ENCODE measurements around the gene DHX29.

Gene DHX29

DNA sequence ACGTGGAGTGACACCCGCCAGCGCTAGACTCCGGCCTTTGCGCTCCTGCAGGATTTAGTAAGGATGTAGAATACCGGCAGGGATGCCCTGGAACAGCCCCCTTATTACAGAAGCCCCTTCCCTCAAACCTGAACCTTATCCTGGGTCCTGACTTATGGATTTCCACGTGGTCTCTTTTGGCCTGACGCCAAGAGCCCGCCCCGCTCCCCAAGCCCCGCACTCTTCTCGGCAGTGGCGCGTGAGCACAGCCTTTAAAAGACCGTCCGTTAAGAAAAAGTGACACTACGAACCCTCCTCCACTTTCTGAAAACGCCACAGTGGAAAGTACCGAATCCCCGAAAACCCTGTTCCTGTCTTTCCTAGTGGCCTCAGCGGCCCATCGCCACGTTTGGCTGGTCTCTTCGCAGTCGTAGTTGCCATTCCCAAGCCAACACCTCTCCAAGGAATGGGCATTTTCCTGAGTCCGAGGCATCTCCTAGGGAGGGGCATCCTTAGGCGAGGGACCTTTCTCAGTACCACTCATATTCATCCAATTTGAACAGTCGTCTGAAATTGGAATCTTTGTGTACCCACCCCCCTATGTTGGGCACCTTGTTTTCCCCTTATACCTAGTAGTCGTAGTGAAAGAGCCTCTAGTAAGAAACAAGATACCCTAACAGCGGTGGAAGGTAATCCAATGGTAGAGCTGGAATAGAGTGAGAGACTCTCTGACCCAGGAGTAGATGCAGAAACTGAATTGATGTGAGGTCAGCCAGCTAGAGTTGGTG, 79.6 kb downstream of the DHX29 start:
- peak overlapping the region; percentile 92; the same call in 1 of the 2 replicates for H3K27ac ChIP-seq (ENCODE audit: extremely low read depth, low read depth, low read length)
- H3K9me3 ChIP-seq (ENCODE audit: control insufficient read depth, insufficient read depth, low read depth, low read length) = no peaks in the 10 kb centered on the region
- H3K36me3 ChIP-seq (ENCODE audit: control insufficient read depth in 2 of 2, insufficient read depth in 1 of 2, low read length in 2 of 2) = peaks cover 0 to under 1% of the 10 kb centered on the region in 2 experiments; a peak in 1 of 3 replicates
- ChIA-PET CTCF (interaction anchor here (0.7 kb wide), 1 partner anchor 78 kb away, joined by 3 read pairs; no protein-coding TSS in a partner anchor), POLR2A (interaction anchor here (2.3 kb wide), 1 partner anchor 54 kb away, joined by 6 read pairs; the partner anchor contains the start of gene CDC20B)
- no peaks in the 10 kb centered on the region; the same call in 1 of the 2 replicates for H3K4me1 ChIP-seq (ENCODE audit: control insufficient read depth, insufficient read depth, low read length)
- peak overlapping the region; percentile 49 for H3K4me3 ChIP-seq (ENCODE audit: low read depth, low read length)
- peak; percentile 88 for TF ChIP-seq ZNF335 (tag by site-specific recombination; conservative IDR thresholded peaks at IDR 0.05)
- no peak for TF ChIP-seq ZNF140 (tag by site-specific recombination; IDR thresholded peaks at IDR 0.05)
- TF ChIP-seq ZNF341 (tag by site-specific recombination; IDR thresholded peaks at IDR 0.05; ENCODE audit: low read depth) = 0 out of 2 replicates have a peak, but pooled peaks have one; percentile 42
- TF ChIP-seq PRDM1 (tag by site-specific recombination; IDR thresholded peaks at IDR 0.05) = 0 out of 2 replicates have a peak, but pooled peaks have one; percentile 28
- 0 out of 2 replicates have a peak, but pooled peaks have one; percentile 10 for TF ChIP-seq ZNF561 (tag by site-specific recombination; IDR thresholded peaks at IDR 0.05; ENCODE audit: borderline replicate concordance)
- TF ChIP-seq ZNF473 (tag by site-specific recombination; IDR thresholded peaks at IDR 0.05) = no peak
- TF ChIP-seq, protein P1, sequence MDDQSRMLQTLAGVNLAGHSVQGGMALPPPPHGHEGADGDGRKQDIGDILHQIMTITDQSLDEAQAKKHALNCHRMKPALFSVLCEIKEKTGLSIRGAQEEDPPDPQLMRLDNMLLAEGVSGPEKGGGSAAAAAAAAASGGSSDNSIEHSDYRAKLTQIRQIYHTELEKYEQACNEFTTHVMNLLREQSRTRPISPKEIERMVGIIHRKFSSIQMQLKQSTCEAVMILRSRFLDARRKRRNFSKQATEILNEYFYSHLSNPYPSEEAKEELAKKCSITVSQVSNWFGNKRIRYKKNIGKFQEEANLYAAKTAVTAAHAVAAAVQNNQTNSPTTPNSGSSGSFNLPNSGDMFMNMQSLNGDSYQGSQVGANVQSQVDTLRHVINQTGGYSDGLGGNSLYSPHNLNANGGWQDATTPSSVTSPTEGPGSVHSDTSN (CRISPR knock-in tag; IDR thresholded peaks at IDR 0.05) = no peak
- TF ChIP-seq SP3 (tag by site-specific recombination; IDR thresholded peaks at IDR 0.05) = peak; percentile 3; the same call in 1 of the 2 replicates

DNA sequence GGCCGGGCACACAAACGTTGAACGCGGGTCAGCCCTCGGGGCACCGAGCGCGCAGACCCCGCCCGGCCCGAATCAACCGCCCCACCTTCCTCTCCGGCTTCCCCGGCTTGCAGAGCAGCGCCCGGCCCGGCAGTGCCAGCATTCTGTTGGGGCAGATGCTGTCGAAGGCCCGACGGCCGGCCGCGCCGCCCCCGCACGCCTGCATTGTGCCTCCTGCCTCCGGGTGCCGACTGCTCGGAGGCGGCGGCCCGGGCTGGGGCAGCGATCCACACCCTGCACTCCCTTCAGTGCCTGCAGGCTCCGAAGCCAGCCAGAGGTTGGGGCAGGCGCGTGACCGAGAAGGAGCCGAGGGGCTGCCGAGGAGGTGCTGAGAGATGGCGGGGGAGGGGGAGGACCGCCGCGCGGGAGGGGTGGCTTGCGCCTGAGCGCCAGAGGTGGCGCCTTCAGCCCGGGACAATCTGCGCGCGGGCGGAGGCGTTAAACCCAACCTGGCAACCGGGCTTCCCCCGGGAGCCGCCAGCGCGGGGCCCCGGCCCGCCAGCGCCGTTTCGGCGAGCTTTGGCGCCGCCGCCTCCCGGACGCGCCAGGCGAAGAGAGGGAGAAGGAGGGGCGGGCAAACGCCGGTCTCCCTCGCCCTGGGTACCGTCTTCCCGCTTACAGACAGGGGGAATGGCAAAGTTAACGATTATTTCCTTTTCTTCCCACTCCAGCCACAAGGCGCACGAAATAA, 80.4 kb downstream of the DHX29 start, which contains the start of gene MCIDAS:
Gene MCIDAS, minus strand, starts transcription at position 382 of the 730 bp plus-strand sequence. Its CDS starts 177 bp downstream, at position 205.
- H3K36me3 ChIP-seq (ENCODE audit: control insufficient read depth in 2 of 2, insufficient read depth in 1 of 2, low read length in 2 of 2) = peaks cover 0 to 8% of the 10 kb centered on the region in 2 experiments; a peak in 1 of 3 replicates
- no peaks in the 10 kb centered on the region; the same call in 1 of the 2 replicates for H3K4me1 ChIP-seq (ENCODE audit: control insufficient read depth, insufficient read depth, low read length)
- peak within 1 kb of the TSS; percentile 49 for H3K4me3 ChIP-seq (ENCODE audit: low read depth, low read length)
- POLR2A ChIA-PET = interaction anchor here (1.5 to 2.3 kb wide), 4 partner anchors 10 to 80 kb away, joined by 3 to 14 read pairs (median 5); partner anchors contain the start of genes CDC20B, DHX29 and MTREX
- CTCF ChIA-PET = interaction anchor here (0.6 to 2.9 kb wide), 14 partner anchors 9 to 675 kb away, joined by 3 to 24 read pairs (median 4); no protein-coding TSS in a partner anchor
- H3K9me3 ChIP-seq (ENCODE audit: control insufficient read depth, insufficient read depth, low read depth, low read length) = no peaks in the 10 kb centered on the region
- peak within 1 kb of the TSS; percentile 92 for H3K27ac ChIP-seq (ENCODE audit: extremely low read depth, low read depth, low read length)
- no peak for TF ChIP-seq HOXA7 (CRISPR knock-in tag; IDR thresholded peaks at IDR 0.05; ENCODE audit: borderline replicate concordance)
- no peak for TF ChIP-seq ZFP3 (tag by site-specific recombination; IDR thresholded peaks at IDR 0.05; ENCODE audit: low read depth)
- TF ChIP-seq SP7 (tag by site-specific recombination; IDR thresholded peaks at IDR 0.05) = peak; percentile 36; the same call in 1 of the 2 replicates
- TF ChIP-seq GFI1B (tag by site-specific recombination; IDR thresholded peaks at IDR 0.05) = no peak
- 0 out of 2 replicates have a peak, but pooled peaks have one; percentile 16 for TF ChIP-seq ZNF629 (tag by site-specific recombination; IDR thresholded peaks at IDR 0.05)
- TF ChIP-seq, protein P2, sequence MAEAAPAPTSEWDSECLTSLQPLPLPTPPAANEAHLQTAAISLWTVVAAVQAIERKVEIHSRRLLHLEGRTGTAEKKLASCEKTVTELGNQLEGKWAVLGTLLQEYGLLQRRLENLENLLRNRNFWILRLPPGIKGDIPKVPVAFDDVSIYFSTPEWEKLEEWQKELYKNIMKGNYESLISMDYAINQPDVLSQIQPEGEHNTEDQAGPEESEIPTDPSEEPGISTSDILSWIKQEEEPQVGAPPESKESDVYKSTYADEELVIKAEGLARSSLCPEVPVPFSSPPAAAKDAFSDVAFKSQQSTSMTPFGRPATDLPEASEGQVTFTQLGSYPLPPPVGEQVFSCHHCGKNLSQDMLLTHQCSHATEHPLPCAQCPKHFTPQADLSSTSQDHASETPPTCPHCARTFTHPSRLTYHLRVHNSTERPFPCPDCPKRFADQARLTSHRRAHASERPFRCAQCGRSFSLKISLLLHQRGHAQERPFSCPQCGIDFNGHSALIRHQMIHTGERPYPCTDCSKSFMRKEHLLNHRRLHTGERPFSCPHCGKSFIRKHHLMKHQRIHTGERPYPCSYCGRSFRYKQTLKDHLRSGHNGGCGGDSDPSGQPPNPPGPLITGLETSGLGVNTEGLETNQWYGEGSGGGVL (tag by site-specific recombination; IDR thresholded peaks at IDR 0.05) = peak; percentile 78
- TF ChIP-seq ZNF747 (tag by site-specific recombination; IDR thresholded peaks at IDR 0.05) = no peak
- TF ChIP-seq MZF1 (tag by site-specific recombination; IDR thresholded peaks at IDR 0.05; ENCODE audit: borderline replicate concordance) = 0 out of 2 replicates have a peak, but pooled peaks have one; percentile 8
- no peak for TF ChIP-seq ZNF175 (tag by site-specific recombination; IDR thresholded peaks at IDR 0.05)
- TF ChIP-seq, protein P3, sequence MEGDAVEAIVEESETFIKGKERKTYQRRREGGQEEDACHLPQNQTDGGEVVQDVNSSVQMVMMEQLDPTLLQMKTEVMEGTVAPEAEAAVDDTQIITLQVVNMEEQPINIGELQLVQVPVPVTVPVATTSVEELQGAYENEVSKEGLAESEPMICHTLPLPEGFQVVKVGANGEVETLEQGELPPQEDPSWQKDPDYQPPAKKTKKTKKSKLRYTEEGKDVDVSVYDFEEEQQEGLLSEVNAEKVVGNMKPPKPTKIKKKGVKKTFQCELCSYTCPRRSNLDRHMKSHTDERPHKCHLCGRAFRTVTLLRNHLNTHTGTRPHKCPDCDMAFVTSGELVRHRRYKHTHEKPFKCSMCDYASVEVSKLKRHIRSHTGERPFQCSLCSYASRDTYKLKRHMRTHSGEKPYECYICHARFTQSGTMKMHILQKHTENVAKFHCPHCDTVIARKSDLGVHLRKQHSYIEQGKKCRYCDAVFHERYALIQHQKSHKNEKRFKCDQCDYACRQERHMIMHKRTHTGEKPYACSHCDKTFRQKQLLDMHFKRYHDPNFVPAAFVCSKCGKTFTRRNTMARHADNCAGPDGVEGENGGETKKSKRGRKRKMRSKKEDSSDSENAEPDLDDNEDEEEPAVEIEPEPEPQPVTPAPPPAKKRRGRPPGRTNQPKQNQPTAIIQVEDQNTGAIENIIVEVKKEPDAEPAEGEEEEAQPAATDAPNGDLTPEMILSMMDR (tag by site-specific recombination; IDR thresholded peaks at IDR 0.05) = peak; percentile 79
- TF ChIP-seq ZNF324 (tag by site-specific recombination; IDR thresholded peaks at IDR 0.05) = no peak
- TF ChIP-seq, protein P4, sequence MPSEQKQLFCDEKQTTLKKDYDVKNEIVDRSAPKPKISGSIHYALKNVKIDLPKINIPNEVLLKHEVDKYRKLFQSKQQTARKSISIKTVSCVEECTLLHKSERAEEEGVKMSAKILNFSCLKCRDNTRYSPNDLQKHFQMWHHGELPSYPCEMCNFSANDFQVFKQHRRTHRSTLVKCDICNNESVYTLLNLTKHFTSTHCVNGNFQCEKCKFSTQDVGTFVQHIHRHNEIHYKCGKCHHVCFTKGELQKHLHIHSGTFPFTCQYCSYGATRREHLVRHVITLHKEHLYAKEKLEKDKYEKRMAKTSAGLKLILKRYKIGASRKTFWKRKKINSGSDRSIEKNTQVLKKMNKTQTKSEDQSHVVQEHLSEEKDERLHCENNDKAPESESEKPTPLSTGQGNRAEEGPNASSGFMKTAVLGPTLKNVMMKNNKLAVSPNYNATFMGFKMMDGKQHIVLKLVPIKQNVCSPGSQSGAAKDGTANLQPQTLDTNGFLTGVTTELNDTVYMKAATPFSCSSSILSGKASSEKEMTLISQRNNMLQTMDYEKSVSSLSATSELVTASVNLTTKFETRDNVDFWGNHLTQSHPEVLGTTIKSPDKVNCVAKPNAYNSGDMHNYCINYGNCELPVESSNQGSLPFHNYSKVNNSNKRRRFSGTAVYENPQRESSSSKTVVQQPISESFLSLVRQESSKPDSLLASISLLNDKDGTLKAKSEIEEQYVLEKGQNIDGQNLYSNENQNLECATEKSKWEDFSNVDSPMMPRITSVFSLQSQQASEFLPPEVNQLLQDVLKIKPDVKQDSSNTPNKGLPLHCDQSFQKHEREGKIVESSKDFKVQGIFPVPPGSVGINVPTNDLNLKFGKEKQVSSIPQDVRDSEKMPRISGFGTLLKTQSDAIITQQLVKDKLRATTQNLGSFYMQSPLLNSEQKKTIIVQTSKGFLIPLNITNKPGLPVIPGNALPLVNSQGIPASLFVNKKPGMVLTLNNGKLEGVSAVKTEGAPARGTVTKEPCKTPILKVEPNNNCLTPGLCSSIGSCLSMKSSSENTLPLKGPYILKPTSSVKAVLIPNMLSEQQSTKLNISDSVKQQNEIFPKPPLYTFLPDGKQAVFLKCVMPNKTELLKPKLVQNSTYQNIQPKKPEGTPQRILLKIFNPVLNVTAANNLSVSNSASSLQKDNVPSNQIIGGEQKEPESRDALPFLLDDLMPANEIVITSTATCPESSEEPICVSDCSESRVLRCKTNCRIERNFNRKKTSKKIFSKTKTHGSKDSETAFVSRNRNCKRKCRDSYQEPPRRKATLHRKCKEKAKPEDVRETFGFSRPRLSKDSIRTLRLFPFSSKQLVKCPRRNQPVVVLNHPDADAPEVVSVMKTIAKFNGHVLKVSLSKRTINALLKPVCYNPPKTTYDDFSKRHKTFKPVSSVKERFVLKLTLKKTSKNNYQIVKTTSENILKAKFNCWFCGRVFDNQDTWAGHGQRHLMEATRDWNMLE (tag by site-specific recombination; conservative IDR thresholded peaks at IDR 0.05; ENCODE audit: low read depth) = no peak
- no peak for TF ChIP-seq ZNF555 (tag by site-specific recombination; conservative IDR thresholded peaks at IDR 0.05)
- no peak for TF ChIP-seq ZNF843 (tag by site-specific recombination; IDR thresholded peaks at IDR 0.05)

Data from HEK293 (cell line).